GM21717 (cell line): ENCODE measurements around the gene PELI1.
A peak's percentile ranks its signal among the peaks of the same experiment; 100 is the strongest.

ENCODE experiments used
- ATAC-seq: cut with Tn5 transposase; IDR thresholded peaks from one replicate; pipeline ENCODE4 v1.9.1; 2021; ENCODE audit warnings: mild to moderate bottlenecking, moderate library complexity; ENCODE audit not compliant: unreplicated experiment

The PELI1 gene, protein sequence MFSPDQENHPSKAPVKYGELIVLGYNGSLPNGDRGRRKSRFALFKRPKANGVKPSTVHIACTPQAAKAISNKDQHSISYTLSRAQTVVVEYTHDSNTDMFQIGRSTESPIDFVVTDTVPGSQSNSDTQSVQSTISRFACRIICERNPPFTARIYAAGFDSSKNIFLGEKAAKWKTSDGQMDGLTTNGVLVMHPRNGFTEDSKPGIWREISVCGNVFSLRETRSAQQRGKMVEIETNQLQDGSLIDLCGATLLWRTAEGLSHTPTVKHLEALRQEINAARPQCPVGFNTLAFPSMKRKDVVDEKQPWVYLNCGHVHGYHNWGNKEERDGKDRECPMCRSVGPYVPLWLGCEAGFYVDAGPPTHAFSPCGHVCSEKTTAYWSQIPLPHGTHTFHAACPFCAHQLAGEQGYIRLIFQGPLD

GRCh38 chr2:64144057-64145013 lies at the start of gene PELI1:
PELI1 (minus strand) TSS chr2:64144420; CDS start chr2:64108310, 36,110 bp downstream.
- ATAC-seq, result peak; percentile 83

- ATAC-seq, result no peak
Observed at GRCh38 chr2:64193491-64193890, 49.3 kb upstream of the PELI1 start.

- no peak for ATAC-seq
Observed at GRCh38 chr2:64192664-64193105, 48.5 kb upstream of the PELI1 start.

GRCh38 chr2:64192125-64192479 lies 47.9 kb upstream of the PELI1 start:
- peak; percentile 47 for ATAC-seq

DNA sequence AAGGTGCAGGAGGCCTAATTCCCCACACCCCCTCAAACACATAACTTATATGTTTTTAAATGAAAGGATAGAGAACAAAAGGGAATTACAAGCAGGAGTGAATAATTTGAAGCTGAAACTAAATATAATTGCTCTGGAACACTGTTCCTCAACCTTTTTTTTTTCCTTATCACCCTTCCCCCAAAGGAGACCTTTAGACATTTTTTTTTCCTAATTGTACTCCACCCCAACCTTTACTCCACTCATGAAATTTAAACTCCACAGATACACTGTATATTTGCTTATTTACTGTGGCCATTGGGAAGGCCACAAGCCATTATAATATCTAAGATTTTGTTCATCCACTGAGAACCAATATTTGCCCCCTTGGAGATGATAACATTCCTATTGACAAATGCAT lies 45.4 kb upstream of the PELI1 start:
- ATAC-seq, result no peak

GRCh38 chr2:64189167-64189566 lies 44.9 kb upstream of the PELI1 start:
- ATAC-seq, result no peak

GRCh38 chr2:64186699-64187605 lies 42.7 kb upstream of the PELI1 start:
- ATAC-seq, result no peak

DNA sequence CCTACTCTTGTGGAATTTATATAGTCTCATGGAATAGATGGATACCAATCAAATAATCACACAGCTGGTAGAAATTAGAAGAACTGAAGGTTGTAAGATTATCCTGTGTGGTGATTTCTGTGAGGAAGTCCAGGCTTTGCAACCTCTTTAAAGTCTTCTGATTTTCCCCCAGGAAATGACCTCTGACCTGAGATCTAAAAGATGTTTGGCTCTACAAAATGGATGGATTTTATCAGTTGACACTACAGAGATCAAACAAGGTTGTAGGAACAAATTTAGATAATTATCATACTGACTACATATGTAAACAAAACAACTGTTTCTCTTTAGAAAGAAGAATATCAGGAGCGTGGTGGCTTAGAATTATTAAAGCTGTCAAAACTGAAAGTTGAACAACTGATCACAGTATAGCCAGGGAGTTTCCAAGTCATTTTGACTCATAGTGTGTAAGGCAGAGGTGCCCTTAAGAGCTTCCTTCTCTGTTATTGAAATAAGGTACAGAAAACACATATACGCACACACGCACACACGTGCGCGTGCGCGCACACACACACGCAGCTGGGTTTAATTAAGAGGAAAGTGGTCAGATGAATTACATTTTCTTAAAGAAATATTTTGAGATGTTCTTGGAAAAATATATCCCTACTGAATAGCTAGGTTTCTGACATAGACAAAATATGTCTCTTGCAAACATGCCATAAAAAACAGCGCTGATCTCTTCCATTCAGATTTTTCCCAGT lies 35.5 kb upstream of the PELI1 start:
- ATAC-seq, result peak; percentile 88

DNA sequence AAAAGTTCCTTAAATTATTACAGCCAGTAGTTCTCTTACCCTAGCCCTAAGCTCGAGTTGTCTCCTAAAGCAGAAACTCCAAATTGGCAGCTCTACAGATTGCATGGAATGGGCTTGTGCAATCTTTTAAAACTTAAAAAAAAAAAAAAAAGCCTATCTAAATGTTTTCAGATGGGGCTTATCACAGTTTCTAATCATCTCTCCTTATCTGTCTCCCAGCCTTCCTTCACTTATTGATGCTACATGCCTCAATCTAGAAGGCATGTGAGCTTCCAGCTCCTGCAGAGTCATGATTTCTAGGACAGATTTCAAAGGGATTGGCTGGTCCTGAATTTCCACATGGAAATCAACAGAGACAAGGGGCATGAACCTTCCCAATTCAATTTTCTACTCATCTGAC lies 33.1 kb upstream of the PELI1 start:
- ATAC-seq, result no peak

DNA sequence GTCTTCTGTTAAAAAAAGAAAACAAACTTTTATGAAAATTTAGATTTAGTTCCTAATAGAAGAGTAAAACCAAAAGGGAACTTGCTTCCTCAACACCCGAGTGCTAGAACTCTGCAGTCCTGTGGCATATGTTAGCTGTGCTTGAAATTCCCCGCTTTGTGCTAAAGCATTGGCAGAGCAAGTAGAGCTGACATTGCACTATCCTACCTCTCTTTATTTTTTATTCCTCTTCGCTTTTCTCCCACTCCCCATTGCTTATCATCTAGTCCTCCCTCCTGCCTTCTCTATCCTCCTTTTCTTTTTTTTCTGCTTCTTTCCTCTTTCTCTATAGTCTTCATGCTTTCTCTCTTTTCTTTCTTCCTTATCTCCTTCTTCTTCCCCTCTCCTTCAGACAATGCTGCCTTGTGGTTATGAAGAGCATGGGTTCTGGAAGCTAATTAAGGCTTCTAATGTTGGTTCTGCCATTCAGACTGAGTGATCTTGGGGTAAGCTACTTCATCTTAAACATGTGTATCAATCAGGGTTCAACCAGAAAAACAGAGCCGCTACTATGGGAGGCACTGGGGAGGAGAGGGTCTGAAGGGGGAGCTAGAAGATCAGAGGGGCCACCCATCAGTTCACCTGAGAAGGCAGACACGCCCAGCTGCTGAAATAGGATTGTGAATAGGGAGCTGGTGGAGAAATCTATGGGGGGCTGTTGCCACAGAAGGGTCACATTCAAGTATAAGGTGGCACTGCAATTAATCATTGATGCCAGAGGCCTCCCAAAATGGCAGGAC lies 31.4 kb upstream of the PELI1 start:
- no peak for ATAC-seq

GRCh38 chr2:64173156-64174135 lies 29.2 kb upstream of the PELI1 start:
- ATAC-seq, result no peak

- ATAC-seq, result no peak
Observed at GRCh38 chr2:64168756-64169155, 24.5 kb upstream of the PELI1 start.

- ATAC-seq, result no peak
Observed at GRCh38 chr2:64168201-64168600, 24.0 kb upstream of the PELI1 start.

GRCh38 chr2:64166637-64167420 lies 22.6 kb upstream of the PELI1 start:
- no peak for ATAC-seq

GRCh38 chr2:64166212-64166611 lies 22.0 kb upstream of the PELI1 start:
- no peak for ATAC-seq

GRCh38 chr2:64165706-64166105 lies 21.5 kb upstream of the PELI1 start:
- no peak for ATAC-seq

- no peak for ATAC-seq
Observed at GRCh38 chr2:64164629-64165028, 20.4 kb upstream of the PELI1 start.
